ENCODE data around the gene DGCR6.
"Not testable (repeated sequence)": the region's sequence is repeated elsewhere in the genome, so short reads cannot be mapped to it uniquely, and the experiment has no call there.

DNA sequence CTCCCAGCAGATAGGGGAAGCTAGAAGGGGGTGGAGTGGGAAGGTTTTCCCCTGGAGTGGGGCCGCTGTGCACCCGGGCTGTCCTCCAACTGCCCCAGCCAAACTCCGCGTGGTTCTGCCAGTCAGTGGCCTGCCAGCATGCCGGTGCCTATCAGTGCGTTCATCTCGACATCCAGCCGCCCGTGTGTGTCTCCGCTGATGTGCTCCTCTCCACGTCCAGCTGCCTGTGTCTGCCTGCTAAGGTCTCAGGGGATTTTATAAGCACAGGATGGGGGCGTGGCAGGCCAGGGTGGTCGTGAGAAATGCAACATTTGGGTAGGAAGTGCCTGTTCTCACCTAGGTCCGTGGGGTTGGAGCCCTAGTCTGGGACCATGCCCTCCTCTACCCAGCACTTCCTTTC is 47.0 kb downstream of the DGCR6 start:
- not testable (repeated sequence) for TF ChIP-seq BHLHE40 (IDR thresholded peaks at IDR 0.05; ENCODE audit: low read depth, low read length); CEBPB (IDR thresholded peaks at IDR 0.05; ENCODE audit: low read depth, low read length); MAFK (IDR thresholded peaks at IDR 0.05; ENCODE audit: low read depth, low read length); SMC3 (IDR thresholded peaks at IDR 0.05; ENCODE audit: low read depth, low read length); RAD21 (IDR thresholded peaks at IDR 0.05; ENCODE audit: low read length); POLR2A (IDR thresholded peaks at IDR 0.05; ENCODE audit: low read depth, low read length); RFX5 (IDR thresholded peaks at IDR 0.05; ENCODE audit: low read depth, low read length)
- TF ChIP-seq, protein P1, sequence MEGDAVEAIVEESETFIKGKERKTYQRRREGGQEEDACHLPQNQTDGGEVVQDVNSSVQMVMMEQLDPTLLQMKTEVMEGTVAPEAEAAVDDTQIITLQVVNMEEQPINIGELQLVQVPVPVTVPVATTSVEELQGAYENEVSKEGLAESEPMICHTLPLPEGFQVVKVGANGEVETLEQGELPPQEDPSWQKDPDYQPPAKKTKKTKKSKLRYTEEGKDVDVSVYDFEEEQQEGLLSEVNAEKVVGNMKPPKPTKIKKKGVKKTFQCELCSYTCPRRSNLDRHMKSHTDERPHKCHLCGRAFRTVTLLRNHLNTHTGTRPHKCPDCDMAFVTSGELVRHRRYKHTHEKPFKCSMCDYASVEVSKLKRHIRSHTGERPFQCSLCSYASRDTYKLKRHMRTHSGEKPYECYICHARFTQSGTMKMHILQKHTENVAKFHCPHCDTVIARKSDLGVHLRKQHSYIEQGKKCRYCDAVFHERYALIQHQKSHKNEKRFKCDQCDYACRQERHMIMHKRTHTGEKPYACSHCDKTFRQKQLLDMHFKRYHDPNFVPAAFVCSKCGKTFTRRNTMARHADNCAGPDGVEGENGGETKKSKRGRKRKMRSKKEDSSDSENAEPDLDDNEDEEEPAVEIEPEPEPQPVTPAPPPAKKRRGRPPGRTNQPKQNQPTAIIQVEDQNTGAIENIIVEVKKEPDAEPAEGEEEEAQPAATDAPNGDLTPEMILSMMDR (conservative IDR thresholded peaks at IDR 0.05; ENCODE audit: low read depth, low read length), result not testable (repeated sequence)
